Tracheal epithelial cell (primary cell): ENCODE results near the gene APC2. TPM values are rescaled to one million over a fixed set of nuclear protein-coding genes. Genes with fewer than 3 reads are reported as not detected.

Experiments used
- total RNA-seq: library from RNA; depleted of rRNA; stranded (reverse); fragments of >200 nt; gene quantifications from 2 replicates; pipeline ENCODE4 v1.2.1, GENCODE V29; 2014

The APC2 gene, protein sequence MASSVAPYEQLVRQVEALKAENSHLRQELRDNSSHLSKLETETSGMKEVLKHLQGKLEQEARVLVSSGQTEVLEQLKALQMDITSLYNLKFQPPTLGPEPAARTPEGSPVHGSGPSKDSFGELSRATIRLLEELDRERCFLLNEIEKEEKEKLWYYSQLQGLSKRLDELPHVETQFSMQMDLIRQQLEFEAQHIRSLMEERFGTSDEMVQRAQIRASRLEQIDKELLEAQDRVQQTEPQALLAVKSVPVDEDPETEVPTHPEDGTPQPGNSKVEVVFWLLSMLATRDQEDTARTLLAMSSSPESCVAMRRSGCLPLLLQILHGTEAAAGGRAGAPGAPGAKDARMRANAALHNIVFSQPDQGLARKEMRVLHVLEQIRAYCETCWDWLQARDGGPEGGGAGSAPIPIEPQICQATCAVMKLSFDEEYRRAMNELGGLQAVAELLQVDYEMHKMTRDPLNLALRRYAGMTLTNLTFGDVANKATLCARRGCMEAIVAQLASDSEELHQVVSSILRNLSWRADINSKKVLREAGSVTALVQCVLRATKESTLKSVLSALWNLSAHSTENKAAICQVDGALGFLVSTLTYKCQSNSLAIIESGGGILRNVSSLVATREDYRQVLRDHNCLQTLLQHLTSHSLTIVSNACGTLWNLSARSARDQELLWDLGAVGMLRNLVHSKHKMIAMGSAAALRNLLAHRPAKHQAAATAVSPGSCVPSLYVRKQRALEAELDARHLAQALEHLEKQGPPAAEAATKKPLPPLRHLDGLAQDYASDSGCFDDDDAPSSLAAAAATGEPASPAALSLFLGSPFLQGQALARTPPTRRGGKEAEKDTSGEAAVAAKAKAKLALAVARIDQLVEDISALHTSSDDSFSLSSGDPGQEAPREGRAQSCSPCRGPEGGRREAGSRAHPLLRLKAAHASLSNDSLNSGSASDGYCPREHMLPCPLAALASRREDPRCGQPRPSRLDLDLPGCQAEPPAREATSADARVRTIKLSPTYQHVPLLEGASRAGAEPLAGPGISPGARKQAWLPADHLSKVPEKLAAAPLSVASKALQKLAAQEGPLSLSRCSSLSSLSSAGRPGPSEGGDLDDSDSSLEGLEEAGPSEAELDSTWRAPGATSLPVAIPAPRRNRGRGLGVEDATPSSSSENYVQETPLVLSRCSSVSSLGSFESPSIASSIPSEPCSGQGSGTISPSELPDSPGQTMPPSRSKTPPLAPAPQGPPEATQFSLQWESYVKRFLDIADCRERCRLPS (N-terminal part only)
- total RNA-seq: 0.21 and 0.24 TPM in 2 replicates

DNA sequence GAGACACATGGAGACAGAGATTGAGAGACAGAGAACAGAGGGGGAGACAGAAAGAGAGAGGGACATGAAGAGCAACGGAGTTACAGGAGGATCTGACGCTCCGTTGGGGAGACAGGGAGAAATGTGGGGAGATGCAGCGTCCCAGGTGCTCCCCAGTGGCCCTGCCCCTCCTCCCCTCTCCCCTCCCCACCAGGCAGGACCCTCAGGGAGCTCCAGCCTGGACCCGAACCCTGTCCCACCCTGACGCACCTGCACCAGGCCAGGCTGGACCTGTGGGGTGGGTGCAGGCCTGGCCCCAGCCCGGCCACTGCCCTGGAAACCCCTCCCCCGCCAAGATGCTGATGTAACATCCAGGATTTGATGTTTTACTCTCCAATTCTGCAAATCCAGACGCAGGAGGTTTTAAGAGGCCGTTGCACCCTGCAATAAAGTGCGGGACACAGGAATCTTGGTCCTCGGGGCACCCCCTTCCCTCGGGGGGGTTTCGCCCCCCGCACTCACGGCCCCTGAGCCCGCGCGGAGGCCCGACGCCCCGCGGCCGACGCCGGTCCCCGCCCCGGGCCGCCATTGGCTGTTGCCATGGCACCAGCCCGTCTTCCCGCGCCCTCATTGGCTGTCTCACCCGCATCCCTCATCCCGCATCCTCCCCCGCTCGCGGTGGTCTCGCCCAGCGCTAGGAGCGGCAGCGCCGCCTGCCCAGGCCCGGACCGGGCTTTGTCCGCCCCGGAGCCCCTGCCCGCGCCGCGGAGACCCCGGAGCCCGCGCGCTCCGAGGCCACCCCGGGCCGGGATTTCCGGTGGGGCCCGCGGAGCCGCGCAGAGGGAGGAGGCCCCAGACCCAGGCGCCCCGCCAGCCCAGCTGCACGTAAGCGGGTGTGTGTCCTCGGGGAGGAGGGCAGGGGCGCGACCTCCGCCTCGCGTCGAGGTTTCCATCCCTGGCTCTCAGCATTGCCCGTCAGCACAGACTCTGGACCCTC is at the start of gene APC2:
APC2 (plus strand) TSS at position 655 of the 976 bp plus-strand sequence. CDS start 2,881 bp downstream, outside the sequence.

DNA sequence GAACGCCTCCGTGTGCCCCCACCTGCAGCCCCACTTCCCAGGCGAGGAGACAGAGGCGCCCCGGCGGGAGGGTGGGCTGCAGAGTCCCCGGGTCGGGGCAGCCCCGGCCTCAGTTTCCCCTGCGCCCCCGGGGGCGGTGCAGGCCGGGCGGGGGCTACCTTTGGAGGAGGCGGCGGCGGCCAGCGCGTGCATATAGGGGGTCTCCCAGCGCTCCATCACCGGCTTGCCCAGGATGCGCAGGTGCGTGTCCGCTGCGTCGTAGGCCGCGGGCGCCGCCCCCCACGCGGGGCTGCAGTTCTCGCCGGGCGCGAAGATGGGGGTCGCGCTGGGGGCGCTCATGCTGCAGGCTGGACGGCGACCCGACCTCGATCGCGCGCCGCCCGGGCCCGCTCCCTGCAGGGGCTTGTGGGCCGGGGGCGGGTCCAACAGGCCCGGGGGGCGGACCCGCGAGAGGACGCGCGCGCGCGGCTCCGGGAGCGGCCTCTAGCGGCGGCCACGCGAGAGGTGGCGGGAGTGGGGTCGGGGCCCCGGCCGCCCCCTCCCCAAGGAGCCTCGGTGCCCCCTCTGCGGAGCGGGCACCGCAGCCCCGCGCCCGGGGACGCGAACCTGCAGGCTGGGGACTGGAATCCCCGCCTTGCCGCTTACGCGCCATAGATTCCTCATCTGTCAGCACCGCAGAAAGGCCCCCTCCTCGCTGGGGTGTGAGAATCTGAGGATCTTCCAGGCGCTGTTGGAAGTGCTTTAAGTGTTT is 48.6 kb upstream of the APC2 start, which contains the start of gene GAMT:
GAMT (minus strand) TSS at position 405 of the 751 bp plus-strand sequence; CDS start at position 339, 66 bp downstream.

DNA sequence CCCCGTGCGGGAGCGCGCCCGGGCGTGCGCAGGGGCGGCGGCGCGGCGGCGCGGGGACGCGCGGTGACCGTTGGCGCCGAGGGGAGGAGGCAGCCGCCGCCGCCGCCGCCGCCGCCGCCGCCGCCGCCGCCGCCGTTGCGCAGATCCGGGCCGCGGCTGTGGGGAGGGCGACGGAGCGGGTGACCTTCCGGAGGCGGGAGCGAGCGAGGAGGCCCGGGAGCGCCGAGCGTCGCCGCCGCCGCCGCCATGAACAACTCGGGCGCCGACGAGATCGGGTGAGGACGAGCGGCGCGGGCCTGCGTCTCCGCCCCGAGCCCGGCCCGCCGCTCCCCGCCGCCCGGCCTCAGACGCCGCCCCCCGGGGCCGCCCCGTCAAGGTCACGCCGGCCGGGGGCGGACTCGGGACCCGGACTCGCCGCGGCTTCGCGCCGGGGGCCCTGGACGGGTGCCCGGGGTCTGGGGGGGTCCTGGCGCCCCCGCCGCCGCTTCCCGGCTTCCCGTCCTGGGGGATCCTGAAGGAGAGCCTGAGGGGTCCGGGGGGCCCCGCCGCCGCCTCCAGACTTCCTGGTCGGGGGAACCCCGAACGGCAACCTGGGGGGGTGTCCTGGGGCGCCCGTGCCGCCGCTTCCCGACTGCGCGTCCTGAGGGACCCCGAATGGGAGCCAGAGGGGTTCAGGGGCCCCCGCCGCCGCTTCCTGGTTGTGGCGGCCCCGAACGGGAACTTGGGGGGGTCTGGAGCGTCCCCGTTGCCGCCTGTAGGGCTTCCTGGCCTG is 42.2 kb upstream of the APC2 start, which contains the start of gene DAZAP1:
DAZAP1 (plus strand) TSS at position 59 of the 772 bp plus-strand sequence; CDS start at position 247, 188 bp downstream.

DNA sequence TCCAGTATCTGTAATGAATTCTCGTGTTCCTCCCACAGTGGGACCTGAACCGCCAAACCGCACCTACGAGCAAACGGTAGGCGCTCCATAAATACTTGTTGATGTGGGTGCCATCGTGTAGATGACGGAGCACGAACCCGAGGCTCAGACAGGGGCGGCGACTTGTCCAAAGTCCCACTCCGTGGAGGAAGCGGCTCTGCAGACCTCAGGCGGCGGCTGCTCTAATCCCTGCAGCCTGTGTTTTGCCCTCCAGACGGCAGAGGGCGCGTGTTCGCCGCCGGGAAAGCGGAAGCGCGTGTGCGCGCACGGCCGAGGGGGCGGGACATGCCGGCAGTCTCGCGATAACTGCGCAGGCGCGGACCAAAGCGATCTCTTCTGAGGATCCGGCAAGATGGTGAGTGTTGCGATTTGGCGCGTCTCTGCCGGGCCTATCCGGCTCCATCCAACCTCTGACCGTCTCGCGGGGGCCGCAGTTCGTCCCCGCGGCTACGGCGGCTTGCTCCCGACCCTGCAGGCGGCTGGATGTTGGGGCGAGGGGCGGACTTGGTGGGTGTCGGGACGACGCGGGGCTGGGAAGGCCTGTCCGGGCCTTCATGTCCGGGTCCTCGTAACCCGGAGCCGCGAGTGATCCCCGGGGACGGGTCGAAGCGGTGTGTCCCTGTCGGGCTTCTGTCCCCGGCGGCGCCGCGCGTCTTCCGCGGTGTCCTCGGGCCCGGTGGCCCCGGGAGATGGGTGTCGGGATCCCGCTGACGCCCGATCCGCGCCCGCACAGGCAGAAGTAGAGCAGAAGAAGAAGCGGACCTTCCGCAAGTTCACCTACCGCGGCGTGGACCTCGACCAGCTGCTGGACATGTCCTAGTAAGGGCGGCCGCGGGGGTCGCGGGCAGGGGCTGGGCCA is 11.6 kb upstream of the APC2 start, which contains the start of gene RPS15:
RPS15 (plus strand) TSS at position 362 of the 898 bp plus-strand sequence; CDS start at position 392, 30 bp downstream.

DNA sequence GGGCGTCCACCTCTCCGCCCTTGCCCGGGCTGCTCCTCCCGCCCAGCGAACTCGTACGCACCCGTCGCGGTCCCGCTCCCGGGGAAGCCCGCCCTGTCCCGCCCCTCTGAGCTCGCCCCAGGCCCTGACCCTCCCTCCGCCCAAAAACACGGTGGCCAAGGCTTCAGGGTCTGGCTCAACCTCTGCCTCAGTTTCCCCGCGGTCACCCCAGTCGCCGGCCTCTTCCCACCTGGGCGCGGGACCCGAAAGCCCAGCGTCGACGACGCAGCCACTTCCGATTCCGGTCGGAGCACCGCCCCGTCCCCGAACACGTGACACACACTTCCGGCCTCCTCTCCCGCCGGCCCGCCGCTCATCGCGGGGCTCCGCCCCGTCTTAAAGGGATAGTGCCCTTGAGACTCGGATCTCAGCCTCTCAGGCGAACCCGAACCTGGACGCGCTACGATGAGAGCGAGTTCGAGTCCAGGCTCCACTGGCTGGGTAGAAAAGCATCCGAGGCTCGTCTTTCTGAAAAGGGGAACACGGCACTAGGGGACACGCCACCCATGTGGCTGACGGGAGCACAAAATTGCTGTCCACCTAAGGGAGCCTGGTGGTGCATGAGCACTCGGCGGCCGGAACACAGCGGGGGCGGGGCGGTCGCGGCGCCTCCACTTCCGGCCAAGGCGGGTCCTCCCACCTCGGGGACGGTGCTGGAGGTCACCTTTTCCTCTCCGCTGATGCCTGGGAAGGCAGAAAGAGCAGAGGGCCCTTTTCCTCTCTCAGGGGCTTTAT is 29.2 kb downstream of the APC2 start, which contains the start of gene C19orf25:
C19orf25 (minus strand) TSS at position 282 of the 774 bp plus-strand sequence. CDS start 312 bp downstream, outside the sequence.

DNA sequence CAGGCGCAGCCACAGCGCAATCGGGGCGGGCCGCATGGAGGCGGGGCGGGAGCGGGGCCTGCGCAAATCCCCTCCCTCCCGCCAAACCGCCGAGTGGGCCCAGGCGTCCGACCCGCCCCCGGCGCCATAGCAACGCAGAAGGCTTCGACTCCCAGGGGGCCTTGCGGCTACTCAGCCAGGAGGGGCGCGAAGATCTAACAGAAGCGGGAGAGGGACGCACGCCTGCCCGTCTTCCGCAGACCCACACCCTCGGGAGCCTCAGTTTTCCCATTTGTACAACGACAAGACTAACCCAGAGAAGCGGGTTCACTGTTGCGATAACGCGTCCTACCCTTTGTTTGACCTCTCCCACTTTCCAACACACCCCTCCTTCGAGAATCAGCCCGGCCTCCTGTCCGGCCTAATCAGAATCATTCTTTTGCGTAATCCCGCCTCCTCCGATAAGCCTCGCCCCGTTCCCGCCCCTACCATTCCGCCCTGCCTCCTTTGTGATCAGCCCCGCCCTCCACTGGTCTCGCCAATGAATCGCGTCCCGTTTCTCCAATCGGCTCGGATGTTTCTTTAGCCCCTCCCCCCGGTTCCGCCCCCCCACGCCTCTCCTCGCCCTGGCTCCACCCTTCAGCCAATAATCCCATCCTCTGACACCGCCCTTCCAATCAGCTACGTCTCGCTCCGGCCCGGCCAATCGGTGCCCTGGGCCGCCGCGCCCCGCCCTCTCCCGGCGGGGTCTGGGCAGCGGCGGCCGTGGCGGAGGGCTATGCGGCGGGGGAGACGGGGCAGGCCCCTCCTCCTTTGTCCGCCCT is 40.6 kb downstream of the APC2 start, which contains the start of gene PCSK4:
PCSK4 (minus strand) TSS at position 40 of the 803 bp plus-strand sequence; CDS start at position 36, 4 bp downstream.

DNA sequence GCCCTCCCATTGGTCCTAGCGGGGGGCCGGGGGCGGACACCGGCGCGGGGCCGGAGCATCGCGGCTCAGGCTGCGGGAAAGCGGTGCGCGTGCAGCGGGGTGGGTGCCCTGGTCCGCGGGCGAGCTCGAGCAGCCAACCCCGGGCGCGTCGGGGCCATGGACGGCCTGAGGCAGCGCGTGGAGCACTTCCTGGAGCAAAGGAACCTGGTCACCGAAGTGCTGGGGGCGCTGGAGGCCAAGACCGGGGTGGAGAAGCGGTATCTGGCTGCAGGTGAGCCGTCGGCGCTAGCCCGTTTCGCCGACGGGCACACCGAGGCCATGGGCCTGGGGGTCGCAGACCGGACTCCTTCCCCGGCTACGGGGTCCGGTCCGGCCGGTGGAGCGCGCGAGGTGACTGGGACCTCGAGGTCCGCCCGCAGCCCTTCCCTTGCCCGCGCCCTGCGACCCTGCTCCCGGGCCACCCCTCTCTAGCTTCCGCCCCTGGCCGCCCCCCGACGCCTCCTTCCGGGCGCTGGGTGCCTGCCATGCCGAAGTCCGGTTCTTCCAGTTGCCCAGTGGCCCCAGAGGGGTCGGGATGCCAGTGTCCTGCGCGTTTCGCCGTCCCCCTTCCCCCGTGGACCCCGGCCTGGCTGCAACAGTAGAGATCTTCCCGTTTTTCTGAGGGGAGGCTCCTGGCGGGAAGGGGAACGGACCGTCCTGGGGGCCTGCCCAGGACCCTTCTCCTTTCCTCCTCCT is 41.4 kb downstream of the APC2 start, which contains the start of gene REEP6:
REEP6 (plus strand) TSS at position 68 of the 735 bp plus-strand sequence; CDS start at position 157, 89 bp downstream.

DNA sequence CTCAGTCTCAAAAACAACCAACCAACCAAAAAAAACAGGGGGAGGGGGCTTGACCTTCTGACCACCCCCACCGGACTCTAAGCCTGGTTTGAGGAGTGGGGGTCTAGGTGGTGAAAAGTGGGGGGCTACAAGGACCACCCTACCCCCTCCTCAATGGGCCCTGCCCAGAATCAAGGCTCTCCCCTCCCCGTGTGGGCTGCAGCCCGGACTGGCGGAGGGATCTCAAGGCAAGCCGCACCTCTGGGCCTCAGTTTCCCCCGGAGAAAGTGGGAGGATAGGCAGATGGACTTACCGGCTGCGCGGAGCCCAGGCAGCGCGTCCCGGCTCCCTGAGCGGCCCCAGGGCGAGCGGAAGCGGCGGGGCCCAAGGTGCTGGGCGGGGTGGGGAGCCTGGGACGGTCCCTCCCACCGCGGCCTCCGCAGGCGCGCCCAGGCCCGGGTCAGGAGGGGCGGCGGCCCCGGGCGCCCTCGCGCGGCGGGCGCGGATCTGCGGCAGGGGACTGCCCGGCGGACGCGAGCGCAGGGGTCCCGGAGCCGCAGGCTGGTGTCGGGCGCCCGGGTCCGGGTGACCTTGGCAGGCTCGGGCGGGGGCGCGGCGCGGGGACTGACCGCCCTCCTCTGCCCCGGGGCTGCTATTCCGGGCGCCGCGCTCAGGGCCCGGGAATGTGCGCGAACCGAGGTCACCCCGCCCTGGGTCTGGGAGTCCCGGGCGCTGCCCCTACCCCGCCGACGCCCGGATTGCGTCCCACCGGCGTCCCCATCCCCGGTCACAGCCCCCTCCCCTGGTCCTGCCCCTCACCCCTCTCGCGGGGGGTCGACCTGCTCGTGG is 63.0 kb downstream of the APC2 start, which contains the start of gene ADAMTSL5:
ADAMTSL5 (minus strand) TSS at position 349 of the 828 bp plus-strand sequence. CDS start 2,076 bp downstream, outside the sequence.

Other genes starting within 250 kb of the APC2 start
- 131 and 132 TPM in 2 replicates for gene STK11, start 244.3 kb upstream of the APC2 start, total RNA-seq
- gene CBARP, start 212.1 kb upstream of the APC2 start, total RNA-seq: 4.0 and 7.5 TPM in 2 replicates
- 13.9 and 21.4 TPM in 2 replicates for gene ATP5F1D, start 208.4 kb upstream of the APC2 start, total RNA-seq
- gene MIDN, start 201.5 kb upstream of the APC2 start, total RNA-seq: 12.8 and 30.7 TPM in 2 replicates
- 114 and 137 TPM in 2 replicates for gene CIRBP, start 180.8 kb upstream of the APC2 start, total RNA-seq
- 37.3 and 46.0 TPM in 2 replicates for gene FAM174C, start 174.6 kb upstream of the APC2 start, total RNA-seq
- gene EFNA2, start 164.2 kb upstream of the APC2 start, total RNA-seq: not detected in 2 replicates
- gene NDUFS7, start 66.2 kb upstream of the APC2 start, total RNA-seq: 104 and 113 TPM in 2 replicates
- gene GAMT, start 48.6 kb upstream of the APC2 start, total RNA-seq: 25.4 and 48.9 TPM in 2 replicates
- 76.1 and 80.6 TPM in 2 replicates for gene DAZAP1, start 42.5 kb upstream of the APC2 start, total RNA-seq
- 588 and 889 TPM in 2 replicates for gene RPS15, start 11.7 kb upstream of the APC2 start, total RNA-seq
- 33.7 and 37.8 TPM in 2 replicates for gene C19orf25, start 29.1 kb downstream of the APC2 start, total RNA-seq
- 0.43 and 3.4 TPM in 2 replicates for gene PCSK4, start 40.2 kb downstream of the APC2 start, total RNA-seq
- 4.1 and 4.3 TPM in 2 replicates for gene REEP6, start 41.1 kb downstream of the APC2 start, total RNA-seq
- 4.5 and 8.9 TPM in 2 replicates for gene ADAMTSL5, start 62.9 kb downstream of the APC2 start, total RNA-seq
- gene PLK5, start 74.0 kb downstream of the APC2 start, total RNA-seq: not detected in 2 replicates
- 81.6 and 161 TPM in 2 replicates for gene MEX3D, start 118.2 kb downstream of the APC2 start, total RNA-seq
- 77.8 and 82.7 TPM in 2 replicates for gene MBD3, start 142.7 kb downstream of the APC2 start, total RNA-seq
- 75.7 and 76.4 TPM in 2 replicates for gene UQCR11, start 155.3 kb downstream of the APC2 start, total RNA-seq
- 114 and 129 TPM in 2 replicates for gene TCF3, start 202.5 kb downstream of the APC2 start, total RNA-seq